Muscle of back (tissue), 11 donors: ENCODE data around the gene TNS1. TPM values are rescaled to one million over a fixed set of nuclear protein-coding genes. Genes with fewer than 3 reads are reported as not detected.

Experiments used
- DNase-seq, 3 donors: peaks; one replicate each; pipeline versions ENCODE4 v3.0.0 to v3.0.0-alpha.2; 2013
- polyA plus RNA-seq, 10 donors: library from polyadenylated mRNA; unstranded; fragments of 120-200 nt; gene quantifications; one replicate each; pipeline ENCODE4 v1.2.1, GENCODE V29; 2013; ENCODE audit not compliant: insufficient read length in 10 of 10

The TNS1 gene
- polyA plus RNA-seq, 10 donors, result 106 to 124 (median 117) TPM

- DNase-seq, result no peak
Measured at GRCh38 chr2:218017211-218018053, 14.6 kb upstream of the TNS1 start.

GRCh38 chr2:218016810-218017209 lies 14.0 kb upstream of the TNS1 start:
- DNase-seq, result no peak

GRCh38 chr2:218015586-218016521 lies 13.1 kb upstream of the TNS1 start:
- no peak for DNase-seq

- DNase-seq, result no peak
Measured at GRCh38 chr2:218014706-218015585, 12.2 kb upstream of the TNS1 start.

- no peak for DNase-seq
Measured at GRCh38 chr2:218013289-218013688, 10.5 kb upstream of the TNS1 start.

- no peak for DNase-seq
Measured at GRCh38 chr2:218012284-218012683, 9.5 kb upstream of the TNS1 start.

GRCh38 chr2:218011653-218012040 lies 8.9 kb upstream of the TNS1 start:
- no peak for DNase-seq

GRCh38 chr2:218010984-218011652 lies 8.3 kb upstream of the TNS1 start:
- no peak for DNase-seq

- DNase-seq, result peak in 2 of 3 donors; percentile 36 to 75
Measured at GRCh38 chr2:218010140-218010983, 7.6 kb upstream of the TNS1 start.

GRCh38 chr2:218009765-218010139 lies 7.0 kb upstream of the TNS1 start:
- DNase-seq, result peak in 1 of 3 donors; percentile 49

GRCh38 chr2:218009231-218009630 lies 6.4 kb upstream of the TNS1 start:
- DNase-seq, result peak in 1 of 3 donors; percentile 36

GRCh38 chr2:218008060-218009040 lies 5.6 kb upstream of the TNS1 start:
- DNase-seq, result peak in 2 of 3 donors; percentile 50 to 84

GRCh38 chr2:218006741-218007140 lies 3.9 kb upstream of the TNS1 start:
- no peak for DNase-seq

GRCh38 chr2:218005486-218005885 lies 2.7 kb upstream of the TNS1 start:
- DNase-seq, result no peak

- DNase-seq, result no peak
Measured at GRCh38 chr2:218005028-218005427, 2.2 kb upstream of the TNS1 start.

GRCh38 chr2:218003981-218004419 lies 1.2 kb upstream of the TNS1 start:
- peak; percentile 76 to 92 (median 87) for DNase-seq

- peak; percentile 75 to 93 (median 88) for DNase-seq
Measured at GRCh38 chr2:218003281-218003944, 618 bp upstream of the TNS1 start.
